A673 (cell line): ENCODE results near the gene CREBRF.

Source experiments
- EZH2 ChIP-seq: fragments of 200-600 bp; sonication (generic); IDR thresholded peaks from 2 replicates; pipeline ENCODE4 v1.6.1; 2017; ENCODE audit warnings: borderline replicate concordance, low read depth, mild to moderate bottlenecking, mixed read lengths, antibody characterized with exemption, low read length; ENCODE audit not compliant: poor library complexity, severe bottlenecking
- TF ChIP-seq, protein P1 (sequence below): fragments of 300-800, 200-600 bp; sonication (generic); conservative IDR thresholded peaks from 2 replicates; pipeline ENCODE4 v1.5.1; 2017; ENCODE audit warnings: low read depth, mild to moderate bottlenecking, antibody characterized with exemption, low read length, moderate library complexity, mixed read lengths

DNA sequence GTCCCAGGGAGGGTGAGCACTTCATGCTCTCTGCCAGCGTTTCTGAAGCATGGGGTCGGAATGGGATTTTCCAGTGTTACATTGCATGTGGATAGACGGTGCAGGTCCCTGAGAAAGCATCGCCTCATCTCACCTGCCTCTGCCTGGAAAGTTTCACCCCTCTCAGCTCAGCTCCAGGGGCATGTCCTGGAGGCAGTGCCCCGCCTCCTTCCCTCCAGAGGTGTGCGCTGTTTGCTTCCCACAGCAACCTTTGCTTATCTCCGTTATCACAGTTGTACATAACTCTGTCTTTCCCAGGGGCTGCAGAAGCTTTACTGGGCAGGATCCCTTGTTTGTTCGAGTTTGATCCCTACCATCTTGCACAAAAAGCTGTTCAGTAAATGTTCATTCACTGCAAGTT, 10.7 kb upstream of the CREBRF start:
- TF ChIP-seq EZH2 = no peak
- TF ChIP-seq, protein P1, sequence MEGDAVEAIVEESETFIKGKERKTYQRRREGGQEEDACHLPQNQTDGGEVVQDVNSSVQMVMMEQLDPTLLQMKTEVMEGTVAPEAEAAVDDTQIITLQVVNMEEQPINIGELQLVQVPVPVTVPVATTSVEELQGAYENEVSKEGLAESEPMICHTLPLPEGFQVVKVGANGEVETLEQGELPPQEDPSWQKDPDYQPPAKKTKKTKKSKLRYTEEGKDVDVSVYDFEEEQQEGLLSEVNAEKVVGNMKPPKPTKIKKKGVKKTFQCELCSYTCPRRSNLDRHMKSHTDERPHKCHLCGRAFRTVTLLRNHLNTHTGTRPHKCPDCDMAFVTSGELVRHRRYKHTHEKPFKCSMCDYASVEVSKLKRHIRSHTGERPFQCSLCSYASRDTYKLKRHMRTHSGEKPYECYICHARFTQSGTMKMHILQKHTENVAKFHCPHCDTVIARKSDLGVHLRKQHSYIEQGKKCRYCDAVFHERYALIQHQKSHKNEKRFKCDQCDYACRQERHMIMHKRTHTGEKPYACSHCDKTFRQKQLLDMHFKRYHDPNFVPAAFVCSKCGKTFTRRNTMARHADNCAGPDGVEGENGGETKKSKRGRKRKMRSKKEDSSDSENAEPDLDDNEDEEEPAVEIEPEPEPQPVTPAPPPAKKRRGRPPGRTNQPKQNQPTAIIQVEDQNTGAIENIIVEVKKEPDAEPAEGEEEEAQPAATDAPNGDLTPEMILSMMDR = no peak
